HG03575 (cell line): Measurements from ENCODE around the gene ELP4.
"Not testable (repeated sequence)": the region's sequence is repeated elsewhere in the genome, so short reads cannot be mapped to it uniquely, and the experiment has no call there.

Source experiments
- ATAC-seq: cut with Tn5 transposase; IDR thresholded peaks from one replicate; pipeline ENCODE4 v1.9.1; 2021; ENCODE audit not compliant: unreplicated experiment, insufficient number of reproducible peaks, low FRiP score; ENCODE audit errors: extremely low read depth

The ELP4 gene

DNA sequence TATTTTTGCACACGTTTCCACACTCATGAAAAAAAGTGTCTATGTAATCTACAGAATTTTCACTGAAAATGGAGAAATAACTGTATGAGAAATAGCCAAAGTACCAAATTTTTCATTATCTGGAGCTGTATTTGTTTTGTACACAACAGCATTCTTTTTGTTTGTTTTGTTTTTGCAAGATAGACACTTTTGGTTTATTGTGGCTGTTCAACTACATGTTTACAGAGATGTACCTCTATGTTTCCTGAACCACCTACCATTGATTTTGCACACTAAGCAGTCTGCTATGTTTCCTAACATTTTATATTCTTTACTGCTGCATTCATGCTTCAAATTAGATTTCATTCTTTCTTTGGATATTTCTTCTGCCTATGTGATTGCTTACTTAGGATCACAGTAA is 116.3 kb downstream of the ELP4 start:
- no peak for ATAC-seq

DNA sequence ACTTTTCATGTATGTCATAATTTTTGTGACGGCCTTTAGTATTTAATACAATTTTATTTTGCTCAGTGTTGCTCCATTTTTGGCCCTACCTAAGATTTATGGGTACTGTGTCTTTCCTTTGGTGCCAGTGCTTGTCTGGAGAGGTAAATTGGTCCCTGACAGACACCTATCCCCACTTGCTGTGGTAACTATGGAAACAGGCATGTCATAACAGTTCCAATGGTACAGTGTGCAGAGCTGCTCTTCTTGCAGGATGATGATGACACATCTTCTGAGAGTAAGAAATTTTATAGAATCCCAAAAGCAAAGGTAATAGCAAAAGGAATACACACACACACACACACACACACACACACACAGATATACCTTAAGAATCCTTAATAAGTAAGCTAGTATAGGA is 118.5 kb downstream of the ELP4 start:
- no peak for ATAC-seq

DNA sequence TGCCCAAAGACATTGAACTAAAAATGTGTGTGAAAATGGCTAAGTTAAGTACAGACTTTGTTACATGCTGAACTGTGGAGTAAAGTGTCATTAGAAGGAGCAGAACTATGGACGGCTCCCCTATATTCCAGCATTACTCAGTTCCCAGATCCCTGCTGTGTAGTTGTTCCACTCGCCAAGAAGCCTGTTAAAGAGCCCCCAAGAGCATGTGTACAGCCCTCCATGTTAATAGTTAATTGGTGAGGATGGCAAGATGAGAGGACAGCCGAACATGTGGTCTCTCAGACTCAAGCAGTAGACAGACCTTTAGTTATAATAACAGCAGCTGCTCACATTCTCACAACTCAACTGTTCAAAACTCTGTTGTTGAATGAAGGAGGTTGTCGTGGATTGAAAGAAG is 127.4 kb downstream of the ELP4 start:
- no peak for ATAC-seq

DNA sequence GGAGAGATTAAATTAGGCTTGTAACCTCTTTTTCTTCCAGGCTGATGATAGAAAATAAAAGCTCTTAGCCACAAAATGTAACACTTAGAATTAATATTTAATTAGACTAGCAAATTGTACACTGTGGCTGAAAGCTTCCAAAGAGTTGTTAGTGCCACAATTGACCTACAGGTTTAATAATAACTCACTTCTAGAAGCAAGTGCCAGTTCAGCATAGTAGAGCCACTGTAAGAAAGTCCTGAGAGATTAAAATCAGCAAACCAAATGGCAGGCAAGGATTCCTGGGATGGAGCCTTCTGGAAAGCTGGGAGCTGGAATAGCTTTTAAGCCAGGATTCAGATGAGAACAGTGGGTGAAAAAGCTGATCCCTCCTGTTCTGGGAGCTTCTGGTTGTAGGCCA is 131.0 kb downstream of the ELP4 start:
- no peak for ATAC-seq

DNA sequence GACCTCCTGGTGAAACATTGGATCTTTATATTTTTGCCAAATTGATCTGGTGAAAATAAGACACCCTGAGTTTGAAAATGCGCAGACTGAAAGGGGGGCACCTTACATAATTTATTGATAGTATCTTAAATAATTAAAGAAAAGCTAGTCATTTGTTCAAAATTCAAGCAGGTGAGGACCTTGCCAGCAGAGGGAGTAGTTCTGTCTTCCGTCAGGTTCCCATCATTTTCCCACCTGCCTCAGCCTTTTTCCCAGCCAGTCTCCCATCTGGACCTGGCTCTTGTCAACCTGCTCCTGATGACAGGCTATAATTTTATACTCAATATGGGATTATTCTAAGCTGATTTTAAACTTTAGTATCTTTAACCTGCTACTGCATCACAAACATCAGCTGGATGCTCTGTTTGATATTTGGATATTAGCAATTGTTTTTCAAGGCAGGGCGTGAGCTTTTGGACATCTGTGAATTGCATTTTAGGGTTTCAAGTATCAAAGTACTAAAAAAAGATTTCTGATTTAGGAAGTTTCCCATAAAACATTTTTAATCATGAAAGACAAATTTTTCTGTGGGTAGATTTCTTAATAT is 132.0 kb downstream of the ELP4 start:
- ATAC-seq, result no peak

DNA sequence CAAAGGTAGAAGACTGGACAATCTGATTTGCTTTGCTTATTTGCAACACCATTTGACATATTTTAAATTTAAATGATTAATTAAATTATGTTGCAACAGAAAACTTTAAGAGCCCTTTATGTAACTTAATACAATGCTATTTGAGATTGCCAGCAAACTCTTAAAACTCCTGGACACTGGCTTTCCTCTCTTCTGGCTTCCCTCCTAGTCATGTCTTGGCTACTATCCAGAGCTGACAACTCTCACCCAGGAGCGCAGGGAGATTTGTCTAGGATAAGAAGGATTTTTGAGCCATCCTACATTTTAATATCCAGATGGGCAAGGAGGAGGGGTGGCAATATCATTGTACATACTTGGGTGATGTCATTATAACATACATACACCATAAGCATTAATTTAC is 134.3 kb downstream of the ELP4 start:
- no peak for ATAC-seq

DNA sequence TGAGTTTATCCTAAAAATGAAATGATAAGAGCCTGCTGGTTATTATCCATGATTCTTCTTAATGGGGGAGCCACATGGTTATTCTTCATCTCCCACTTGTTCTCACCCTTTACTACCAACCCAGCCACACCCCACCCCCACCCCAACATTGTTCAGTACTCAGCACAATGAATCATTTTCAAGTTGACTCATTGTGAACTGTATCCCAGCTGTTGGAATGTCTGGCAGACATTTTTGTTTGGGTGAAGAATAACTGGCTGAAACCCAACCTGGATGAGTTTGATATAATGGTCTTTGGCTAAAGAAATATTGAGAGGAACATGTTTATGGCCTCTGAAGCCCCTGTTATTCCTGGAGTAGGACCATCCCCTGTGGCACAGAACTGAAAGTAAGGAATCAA is 136.2 kb downstream of the ELP4 start:
- no peak for ATAC-seq

DNA sequence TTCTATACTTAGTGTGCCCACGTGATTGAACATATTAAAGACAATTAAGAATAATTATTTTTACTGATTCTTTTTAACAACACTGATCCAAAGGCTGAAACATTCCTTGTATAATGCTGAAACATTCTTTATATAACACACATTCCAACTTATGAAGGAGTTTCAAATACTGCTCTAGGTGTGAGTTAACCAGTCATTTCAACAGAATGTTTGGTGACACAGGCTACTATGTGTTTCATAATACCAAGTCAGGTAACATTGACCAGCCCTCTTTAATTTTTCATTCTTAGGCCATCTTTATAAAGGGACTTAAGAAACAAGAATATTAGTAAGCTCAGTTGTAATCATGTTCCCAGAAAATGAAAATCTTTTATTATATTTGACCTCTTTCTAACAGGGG is 136.6 kb downstream of the ELP4 start:
- ATAC-seq, result no peak

DNA sequence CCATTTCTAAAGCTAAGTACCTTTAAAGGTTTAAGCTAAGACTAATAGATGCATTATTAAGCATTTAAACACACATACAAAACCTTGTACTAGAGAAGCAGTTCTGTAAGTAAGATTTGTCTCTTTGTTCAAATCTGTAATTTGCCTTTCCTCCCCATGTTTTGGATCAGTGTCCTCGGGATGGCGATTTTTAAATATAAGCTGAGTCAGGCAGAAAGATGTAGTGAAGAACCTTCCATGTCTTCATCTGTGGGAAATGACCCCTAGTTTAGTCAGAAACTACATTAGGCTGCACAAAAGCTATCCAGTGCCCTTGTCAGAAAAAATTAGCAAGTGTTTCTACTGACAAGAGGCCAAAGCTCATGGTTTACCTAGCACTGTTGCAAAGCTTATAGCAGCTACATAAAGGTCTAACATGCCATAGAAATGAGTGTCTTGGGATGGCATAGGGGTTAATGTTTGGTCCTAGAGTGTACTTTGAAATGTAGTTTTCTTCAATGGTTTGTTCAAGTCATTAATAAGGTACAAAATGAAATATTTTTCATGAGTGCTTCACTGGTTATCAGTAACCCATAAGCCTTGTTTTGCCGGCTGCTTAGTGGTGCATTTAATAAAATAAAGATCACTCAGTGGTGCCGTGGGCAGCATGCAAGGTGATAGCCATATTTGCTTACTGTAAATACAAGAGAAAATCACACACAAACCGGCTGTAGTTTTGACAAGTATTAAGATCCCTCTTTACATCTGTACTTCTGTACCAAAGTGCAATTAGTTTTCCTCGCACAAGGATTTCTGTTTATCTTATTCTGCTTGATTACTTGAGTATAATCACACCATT is 139.8 kb downstream of the ELP4 start:
- no peak for ATAC-seq

DNA sequence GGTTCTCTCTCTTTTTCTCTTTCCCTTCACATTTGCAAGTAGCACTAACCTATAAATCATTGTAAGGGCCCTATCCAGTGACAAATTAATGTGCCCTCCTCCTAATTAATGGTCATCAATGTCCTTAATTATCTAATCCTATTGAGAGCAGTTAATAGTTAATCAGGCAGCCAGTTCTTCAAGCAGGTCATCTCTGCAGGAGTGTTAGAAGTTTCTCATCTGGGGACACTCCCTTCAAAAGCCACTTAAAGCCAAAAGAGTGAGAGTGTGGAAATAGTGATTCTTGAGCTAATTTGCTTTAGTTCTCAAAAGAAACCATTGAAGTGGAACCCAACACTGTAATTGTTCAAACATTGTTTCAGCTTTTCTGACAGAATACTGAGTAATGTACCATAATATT is 141.6 kb downstream of the ELP4 start:
- no peak for ATAC-seq

DNA sequence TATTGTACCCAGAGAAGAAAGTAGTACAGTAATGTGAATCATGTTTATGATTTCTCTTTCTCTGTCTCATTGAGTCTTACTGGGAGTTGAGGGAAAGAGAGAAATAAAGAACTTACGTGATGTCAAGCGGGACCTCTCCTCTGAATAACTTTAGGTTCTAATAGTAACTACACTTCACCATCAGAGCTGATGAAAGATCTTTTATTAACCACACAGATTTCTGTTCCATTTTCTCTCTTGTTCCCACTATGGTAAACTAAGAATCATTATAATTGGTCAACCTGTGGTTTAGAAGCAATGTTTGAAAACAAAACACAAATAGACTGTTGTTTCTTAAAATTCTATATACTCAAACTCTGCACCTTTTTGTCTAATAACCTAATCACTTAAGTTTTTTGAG is 142.3 kb downstream of the ELP4 start:
- no peak for ATAC-seq

DNA sequence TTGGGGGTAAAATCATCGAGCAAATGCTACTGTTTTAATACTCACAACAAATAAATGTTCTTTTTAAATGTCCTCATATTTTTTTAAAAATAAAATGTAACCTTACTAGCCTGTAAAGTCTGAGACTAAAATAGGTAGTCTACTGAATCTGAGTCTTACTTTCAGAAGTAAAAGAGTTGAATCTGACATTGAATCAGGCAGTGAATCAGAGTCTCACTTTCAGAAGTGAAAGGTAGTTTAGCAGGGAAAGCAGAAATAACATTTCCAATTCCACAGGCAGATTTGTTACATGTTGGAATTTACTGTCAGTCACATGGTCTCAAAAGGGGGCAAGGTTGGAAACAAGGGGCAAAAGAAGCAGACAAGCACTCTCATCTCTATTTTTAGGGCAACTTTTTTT is 143.0 kb downstream of the ELP4 start:
- ATAC-seq, result no peak

DNA sequence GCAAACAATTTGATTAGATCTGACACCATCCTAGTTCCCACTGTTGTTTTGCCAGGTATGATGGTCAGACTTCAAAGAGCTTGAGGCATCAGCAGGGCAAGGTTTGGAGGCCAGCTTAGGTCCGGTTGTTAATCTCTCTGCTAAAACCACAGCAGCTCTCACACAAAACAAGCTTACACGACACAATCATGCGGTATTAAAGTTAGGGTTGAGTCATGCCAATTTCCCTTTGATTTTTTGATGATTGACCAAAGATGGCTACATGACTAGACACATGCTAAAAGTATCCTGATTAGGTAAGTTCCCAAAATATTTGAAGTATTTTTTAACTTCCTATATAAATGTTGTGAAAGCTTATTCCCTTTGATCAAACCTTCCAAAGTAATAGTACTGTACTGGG is 145.9 kb downstream of the ELP4 start:
- no peak for ATAC-seq

DNA sequence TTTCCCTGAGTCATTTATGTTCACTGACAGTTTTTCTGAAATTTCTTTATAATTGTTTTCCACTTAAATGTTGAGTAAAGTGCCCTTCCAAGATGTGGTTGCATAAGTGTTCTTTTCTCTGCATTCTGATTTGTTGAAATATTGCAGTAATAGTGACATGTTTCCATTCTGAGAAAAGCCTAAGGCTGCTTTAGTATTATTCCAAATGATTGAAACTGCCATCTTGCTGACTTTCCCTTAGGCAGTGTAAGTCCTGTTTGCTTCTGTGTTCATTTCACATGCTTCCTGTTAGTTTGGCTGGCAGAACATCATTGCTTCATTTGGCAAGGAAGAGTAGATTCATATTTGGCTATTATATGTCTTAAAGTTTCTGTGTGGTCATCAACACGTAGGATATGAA is 146.5 kb downstream of the ELP4 start:
- ATAC-seq, result no peak

DNA sequence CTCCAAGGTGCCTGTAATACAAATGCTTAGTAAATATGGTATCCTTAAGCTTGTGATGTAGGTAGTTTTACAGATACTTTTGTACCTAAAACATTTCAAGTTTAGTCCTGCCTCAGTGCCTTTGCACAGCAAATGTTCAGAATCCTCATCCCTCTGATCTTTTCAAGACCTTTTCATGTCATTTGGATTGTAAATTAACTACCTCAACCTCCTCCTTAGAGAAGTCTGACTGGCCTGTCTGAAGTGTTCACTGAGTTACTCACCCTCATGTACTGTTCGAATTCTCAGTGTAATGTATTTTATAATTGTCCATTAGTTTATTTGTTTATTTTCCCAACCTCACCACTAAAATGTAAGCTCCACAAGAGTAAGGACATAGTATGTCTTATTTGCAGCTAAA is 147.5 kb downstream of the ELP4 start:
- ATAC-seq, result no peak

DNA sequence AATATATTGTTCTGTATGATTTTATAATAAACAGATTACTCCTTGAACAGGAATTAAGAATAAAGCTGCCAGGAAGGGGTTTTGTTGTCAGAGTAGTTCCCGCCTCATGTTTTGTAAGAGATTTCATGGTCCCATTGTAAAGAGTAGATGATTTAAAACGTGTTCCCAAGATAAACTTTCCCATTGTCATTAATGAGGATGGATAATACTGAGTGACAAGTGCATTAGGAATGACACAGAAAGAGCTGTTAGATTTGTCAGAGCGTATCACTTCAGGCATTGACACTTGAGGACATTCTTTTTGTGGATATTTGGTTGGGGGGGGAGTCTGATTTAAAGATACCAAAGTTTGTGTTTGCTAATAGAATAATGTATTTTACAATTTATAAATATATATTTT is 154.6 kb downstream of the ELP4 start:
- no peak for ATAC-seq

DNA sequence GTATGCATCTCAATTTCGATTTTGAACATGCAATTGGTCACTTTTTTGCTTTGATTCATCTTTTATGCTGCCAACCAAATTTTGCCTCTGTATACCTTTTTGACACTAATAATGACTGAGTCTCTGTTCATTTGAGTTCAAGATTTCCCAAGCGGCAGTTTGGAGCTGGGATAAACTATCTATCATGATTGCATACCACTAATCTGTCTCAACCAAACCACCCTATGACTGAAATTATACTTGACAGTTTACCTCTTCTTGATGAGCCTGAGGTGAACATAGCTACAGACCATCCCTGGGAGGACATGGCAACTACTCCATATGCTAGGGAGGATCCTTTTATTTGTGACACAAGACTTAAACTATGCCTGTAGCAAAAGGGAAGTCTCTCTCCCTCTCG is 155.4 kb downstream of the ELP4 start:
- ATAC-seq, result no peak

DNA sequence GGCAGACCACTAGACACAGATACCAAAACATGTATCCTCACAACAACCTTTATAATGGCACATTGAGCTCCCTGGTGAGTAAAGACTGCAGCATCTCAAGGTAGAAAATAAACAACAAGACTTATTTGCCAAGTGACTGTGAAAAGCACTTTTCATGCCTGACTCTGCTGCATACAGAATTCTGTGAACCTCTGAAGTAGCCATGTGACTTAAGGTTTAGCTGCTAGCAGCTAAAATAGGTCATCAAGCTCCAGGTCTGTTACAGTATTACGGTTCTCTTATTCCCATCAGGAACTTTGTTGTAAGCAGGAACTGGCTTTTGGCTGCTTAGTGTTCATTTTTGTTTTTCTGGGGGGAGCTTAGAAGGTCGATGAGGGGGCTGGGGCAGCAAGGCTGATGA is 162.1 kb downstream of the ELP4 start:
- ATAC-seq, result no peak

DNA sequence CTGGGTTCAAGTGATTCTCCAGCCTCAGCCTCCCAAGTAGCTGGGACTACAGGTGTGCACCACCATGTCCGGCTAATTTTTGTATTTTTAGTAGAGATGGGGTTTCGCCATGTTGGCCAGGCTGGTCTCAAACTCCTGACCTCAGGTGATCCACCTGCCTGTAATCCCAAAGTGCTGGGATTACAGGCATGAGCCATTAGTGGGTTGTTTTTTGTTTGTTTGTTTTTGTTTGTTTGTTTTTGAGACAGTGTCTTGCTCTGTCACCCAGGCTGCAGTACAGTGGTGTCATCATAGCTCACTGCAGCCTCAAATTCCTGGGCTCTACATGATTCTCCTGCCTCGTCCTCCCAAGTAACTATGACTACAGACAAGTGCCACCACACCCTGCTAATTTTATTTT is 163.5 kb downstream of the ELP4 start:
- not testable (repeated sequence) for ATAC-seq

DNA sequence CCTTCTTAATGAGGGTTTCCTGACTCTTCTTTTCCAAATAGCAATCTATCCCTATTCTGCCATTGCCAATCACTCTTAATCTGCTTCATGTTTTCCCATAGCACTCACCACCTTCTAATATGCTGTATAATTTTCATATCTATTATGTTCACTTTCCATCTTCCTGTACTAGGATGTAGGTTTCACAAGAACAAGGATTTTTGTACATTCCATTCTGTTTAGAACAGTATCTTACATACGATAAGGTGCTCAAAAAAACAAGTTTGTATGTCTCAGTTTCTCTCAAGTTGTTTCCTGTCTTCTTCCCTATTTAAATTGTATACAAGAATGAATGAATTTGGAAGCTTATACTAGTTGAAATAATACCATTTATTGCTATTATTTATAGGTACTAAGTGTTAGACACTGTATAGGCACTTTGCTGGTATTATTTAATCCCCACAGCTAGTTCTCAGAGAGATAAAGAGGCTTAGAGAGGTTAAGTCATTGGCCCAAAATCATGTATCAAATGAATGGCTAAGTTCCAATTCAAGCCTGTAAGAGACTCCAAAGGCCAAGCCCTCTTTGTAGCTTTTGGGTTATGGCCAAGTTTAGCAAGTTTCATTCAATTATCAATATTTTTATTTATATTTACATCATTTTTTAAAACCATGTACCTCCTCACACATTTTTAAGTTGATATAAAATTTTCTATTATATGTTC is 166.9 kb downstream of the ELP4 start:
- no peak for ATAC-seq
